Neural cell (in vitro differentiated cells): ENCODE data around the gene HOXA2.

Experiments used
- CTCF ChIP-seq: fragments of 450-650 bp; IDR thresholded peaks from 2 replicates; pipeline ENCODE4 v1.5.1; 2014; ENCODE audit warnings: antibody characterized with exemption, mild to moderate bottlenecking, moderate library complexity; ENCODE audit not compliant: poor library complexity, severe bottlenecking
- EZH2 ChIP-seq: fragments of 200-600, 300-800 bp; shearing (Covaris generic), sonication (generic); IDR thresholded peaks from 2 replicates; pipeline ENCODE4 v1.6.1; 2014; ENCODE audit warnings: antibody characterized with exemption, low read length, borderline replicate concordance, mild to moderate bottlenecking; ENCODE audit not compliant: insufficient read depth, poor library complexity, severe bottlenecking
- MXI1 ChIP-seq: fragments of 450-650 bp; conservative IDR thresholded peaks from 2 replicates; pipeline ENCODE4 v1.6.1; 2014; ENCODE audit warnings: antibody characterized with exemption, mild to moderate bottlenecking; ENCODE audit not compliant: poor library complexity, severe bottlenecking
- POLR2AphosphoS5 ChIP-seq: IDR thresholded peaks from 2 replicates; pipeline ENCODE4 v1.6.1; 2012

- TF ChIP-seq CTCF, result no peak
- TF ChIP-seq MXI1, result no peak
- TF ChIP-seq EZH2, result no peak
- TF ChIP-seq POLR2AphosphoS5, result no peak
Measured at GRCh38 chr7:27123477-27124053, 21.1 kb upstream of the HOXA2 start.
